Muscle layer of colon (tissue), 2 donors: Measurements from ENCODE around the gene KANSL1.

Experiments used
- H3K27ac ChIP-seq: one replicate; pipeline ENCODE4 v1.7.0; 2013; ENCODE audit warnings: low read depth, mild to moderate bottlenecking, low read length, moderate library complexity
- H3K27me3 ChIP-seq, 2 donors: one replicate each; pipeline ENCODE4 v1.7.0; 2013; ENCODE audit warnings: low read length in 2 of 2, mild to moderate bottlenecking in 2 of 2; ENCODE audit not compliant: insufficient read depth in 2 of 2, control insufficient read depth in 1 of 2
- H3K36me3 ChIP-seq: one replicate; pipeline ENCODE4 v1.7.0; 2013; ENCODE audit warnings: mild to moderate bottlenecking, low read length; ENCODE audit not compliant: insufficient read depth
- H3K4me1 ChIP-seq: one replicate; pipeline ENCODE4 v1.7.0; 2013; ENCODE audit warnings: mild to moderate bottlenecking, low read length; ENCODE audit not compliant: insufficient read depth
- H3K4me3 ChIP-seq, 2 donors: one replicate each; pipeline ENCODE4 v1.7.0; 2013; ENCODE audit warnings: low read length in 2 of 2, low read depth in 1 of 2, mild to moderate bottlenecking in 1 of 2, moderate library complexity in 1 of 2
- H3K9ac ChIP-seq: one replicate; pipeline ENCODE4 v1.7.0; 2013; ENCODE audit warnings: low read length
- H3K9me3 ChIP-seq: one replicate; pipeline ENCODE4 v1.7.0; 2013; ENCODE audit warnings: mild to moderate bottlenecking, low read length
- donor health status: abdominal sarcoma.
- donor health status: Adenocarcinoma of cecum.

The KANSL1 gene

DNA sequence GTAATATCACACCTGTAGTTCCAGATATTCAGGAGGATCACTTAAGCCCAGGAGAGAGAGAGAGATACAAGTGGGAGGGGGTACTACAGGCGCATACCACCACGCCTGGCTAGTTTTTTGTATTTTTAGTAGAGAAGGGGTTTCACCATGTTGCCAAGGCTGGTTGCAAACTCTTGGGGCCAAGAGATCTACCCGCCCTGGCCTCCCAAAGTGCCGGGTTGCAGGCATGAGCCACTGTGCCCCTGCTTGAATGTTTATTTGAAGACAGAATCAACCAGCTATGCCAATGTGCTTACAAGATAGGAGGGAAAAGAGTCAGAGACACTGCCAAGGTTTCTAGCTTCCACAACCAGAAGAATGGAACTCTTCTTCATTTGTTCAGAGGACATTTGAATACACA is 106.4 kb downstream of the KANSL1 start:
- no peaks in the 10 kb centered on the region for H3K36me3 ChIP-seq
- H3K4me1 ChIP-seq = peaks cover 42% of the 10 kb centered on the region
- no peaks in the 10 kb centered on the region for H3K27me3 ChIP-seq
- no peak overlapping the region for H3K27ac ChIP-seq
- no peak overlapping the region for H3K4me3 ChIP-seq
- H3K9me3 ChIP-seq = no peaks in the 10 kb centered on the region
- H3K9ac ChIP-seq = no peak overlapping the region

GRCh38 chr17:46085522-46085921 is 107.7 kb downstream of the KANSL1 start:
- H3K4me1 ChIP-seq = peaks cover 51% of the 10 kb centered on the region
- no peaks in the 10 kb centered on the region for H3K36me3 ChIP-seq
- H3K4me3 ChIP-seq = no peak overlapping the region
- no peaks in the 10 kb centered on the region for H3K9me3 ChIP-seq
- no peak overlapping the region for H3K9ac ChIP-seq
- H3K27me3 ChIP-seq = no peaks in the 10 kb centered on the region
- no peak overlapping the region for H3K27ac ChIP-seq

DNA sequence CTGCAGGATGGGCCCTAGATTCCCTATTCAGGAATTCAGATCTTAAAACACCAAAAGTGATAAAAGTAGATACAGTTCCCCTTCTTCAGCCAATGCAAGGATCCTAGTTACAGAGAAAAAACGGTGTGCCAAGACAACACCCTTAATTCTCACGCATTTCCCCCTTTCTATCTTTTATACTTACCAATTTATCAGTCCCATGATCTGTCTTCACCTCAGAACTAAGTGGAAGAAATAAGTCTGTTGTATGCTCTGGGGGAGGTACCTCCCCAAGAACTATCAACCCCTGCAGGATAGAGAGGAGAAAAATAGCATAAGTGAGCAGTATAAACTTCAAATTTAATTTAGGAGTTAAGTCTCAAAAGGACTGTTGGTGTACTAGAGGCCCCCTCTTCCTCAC is 111.0 kb downstream of the KANSL1 start:
- H3K9ac ChIP-seq = no peak overlapping the region

GRCh38 chr17:46081018-46081320 is 112.3 kb downstream of the KANSL1 start:
- Histone ChIP-seq H3K9me3 (no peaks in the 10 kb centered on the region), H3K36me3 (peaks cover 5% of the 10 kb centered on the region), H3K9ac (no peak overlapping the region), H3K4me1 (peaks cover 34% of the 10 kb centered on the region), H3K4me3 (no peak overlapping the region), H3K27ac (no peak overlapping the region), H3K27me3 (no peaks in the 10 kb centered on the region)

More for the DNA sequence above, 111.0 kb downstream of the KANSL1 start:
- Histone ChIP-seq H3K36me3 (peaks cover 5% of the 10 kb centered on the region), H3K27me3 (no peaks in the 10 kb centered on the region), H3K9me3 (no peaks in the 10 kb centered on the region), H3K4me3 (no peak overlapping the region), H3K4me1 (peaks cover 42% of the 10 kb centered on the region), H3K27ac (no peak overlapping the region)

- Histone ChIP-seq H3K4me3 (no peak overlapping the region), H3K4me1 (peaks cover 34% of the 10 kb centered on the region), H3K36me3 (peaks cover 5% of the 10 kb centered on the region), H3K9ac (no peak overlapping the region), H3K27ac (no peak overlapping the region), H3K27me3 (no peaks in the 10 kb centered on the region), H3K9me3 (no peaks in the 10 kb centered on the region)
Measured at GRCh38 chr17:46080118-46081017, 112.9 kb downstream of the KANSL1 start.

GRCh38 chr17:46078675-46079074 is 114.6 kb downstream of the KANSL1 start:
- no peak overlapping the region for H3K4me3 ChIP-seq
- H3K27me3 ChIP-seq = no peaks in the 10 kb centered on the region
- peaks cover 5% of the 10 kb centered on the region for H3K36me3 ChIP-seq
- peaks cover 32% of the 10 kb centered on the region for H3K4me1 ChIP-seq
- no peak overlapping the region for H3K9ac ChIP-seq
- no peak overlapping the region for H3K27ac ChIP-seq
- H3K9me3 ChIP-seq = no peaks in the 10 kb centered on the region

DNA sequence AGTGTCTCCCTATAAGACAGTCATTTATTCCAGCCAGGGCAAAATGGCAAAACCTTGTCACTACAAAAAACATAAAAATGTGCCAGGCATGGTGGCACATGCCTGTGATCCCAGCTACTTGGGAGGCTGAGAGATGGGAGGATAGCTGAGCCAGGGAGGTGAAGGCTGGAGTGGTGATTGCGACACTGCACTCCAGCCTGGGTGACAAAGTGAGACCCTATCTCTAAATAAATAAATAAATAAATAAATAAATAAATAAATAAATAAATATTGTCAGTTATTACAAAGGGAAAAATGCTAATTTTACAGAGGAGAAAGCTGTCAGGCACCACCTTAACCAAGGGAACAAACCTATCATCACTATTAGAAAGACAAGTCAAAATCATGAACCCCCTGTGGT is 118.7 kb downstream of the KANSL1 start:
- H3K4me3 ChIP-seq = no peak overlapping the region
- H3K9ac ChIP-seq = no peak overlapping the region
- H3K27ac ChIP-seq = no peak overlapping the region
- H3K4me1 ChIP-seq = peaks cover 29% of the 10 kb centered on the region
- H3K36me3 ChIP-seq = peaks cover 5% of the 10 kb centered on the region
- H3K9me3 ChIP-seq = no peaks in the 10 kb centered on the region
- no peaks in the 10 kb centered on the region for H3K27me3 ChIP-seq

DNA sequence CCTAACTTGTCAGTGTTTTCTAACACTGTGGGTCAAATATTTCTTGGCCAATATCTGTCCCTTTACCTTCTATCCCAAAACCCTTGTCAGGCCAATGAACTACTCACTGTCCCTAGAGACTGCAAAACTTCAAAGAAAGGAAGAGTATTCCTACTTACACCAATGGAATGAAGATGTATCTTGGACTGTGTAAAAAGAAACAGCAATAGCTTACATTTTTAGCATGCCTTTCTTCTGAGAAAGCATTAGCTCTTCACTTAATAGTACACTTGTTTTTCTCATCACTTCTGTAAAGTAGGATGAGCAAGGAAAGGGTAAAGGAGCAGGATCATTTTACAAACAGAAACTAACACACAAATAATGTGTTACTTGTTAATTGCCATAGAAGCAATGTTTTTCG is 120.2 kb downstream of the KANSL1 start:
- no peak overlapping the region for H3K27ac ChIP-seq

DNA sequence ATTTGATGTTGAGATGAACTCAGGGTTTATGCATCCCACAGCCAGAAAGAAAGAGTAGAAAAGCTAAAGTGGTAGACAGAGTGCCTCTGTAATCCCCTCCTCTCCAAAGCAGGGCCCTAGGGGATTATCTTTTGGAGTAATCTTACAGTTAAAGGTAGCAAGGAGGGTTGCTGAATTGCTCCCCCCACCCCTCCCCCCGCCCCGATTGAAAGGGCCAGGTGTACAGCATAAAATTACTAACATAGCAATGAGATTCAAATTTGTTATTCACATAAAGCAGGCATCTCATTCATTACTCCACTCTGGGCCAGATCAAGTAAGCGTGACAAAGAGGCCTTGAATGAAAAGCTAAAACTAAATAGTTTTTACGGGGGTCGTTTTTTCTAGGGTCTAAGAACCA is 121.4 kb downstream of the KANSL1 start:
- Histone ChIP-seq H3K36me3 (no peaks in the 10 kb centered on the region), H3K27me3 (no peaks in the 10 kb centered on the region), H3K27ac (no peak overlapping the region), H3K4me1 (peaks cover 32% of the 10 kb centered on the region), H3K4me3 (no peak overlapping the region), H3K9ac (no peak overlapping the region), H3K9me3 (no peaks in the 10 kb centered on the region)

More for the DNA sequence above, 120.2 kb downstream of the KANSL1 start:
- H3K36me3 ChIP-seq = no peaks in the 10 kb centered on the region
- H3K4me1 ChIP-seq = peaks cover 29% of the 10 kb centered on the region
- no peaks in the 10 kb centered on the region for H3K9me3 ChIP-seq
- no peak overlapping the region for H3K4me3 ChIP-seq
- H3K27me3 ChIP-seq = no peaks in the 10 kb centered on the region
- H3K9ac ChIP-seq = no peak overlapping the region

DNA sequence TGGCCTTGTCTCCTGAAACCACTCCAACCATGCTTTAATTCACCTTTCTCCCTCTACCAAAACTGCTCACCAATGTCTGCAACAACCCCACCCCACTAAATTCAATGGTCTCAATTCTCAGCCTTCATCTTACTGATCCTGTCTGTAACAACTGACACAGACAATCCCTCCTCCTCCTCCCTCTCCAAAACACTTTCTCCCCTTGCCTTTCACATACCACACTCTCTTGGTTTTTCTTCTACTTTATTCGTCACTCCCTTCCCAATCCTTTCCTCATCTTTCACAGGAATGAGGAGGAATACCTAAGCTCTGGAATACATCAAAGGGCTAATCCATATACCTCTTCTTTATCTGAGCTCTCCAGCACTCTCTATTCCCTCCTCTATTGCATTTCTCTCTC is 128.8 kb downstream of the KANSL1 start:
- no peaks in the 10 kb centered on the region for H3K27me3 ChIP-seq
- peaks cover 15% of the 10 kb centered on the region for H3K36me3 ChIP-seq
- no peak overlapping the region for H3K27ac ChIP-seq
- H3K4me1 ChIP-seq = peaks cover 31% of the 10 kb centered on the region
- no peaks in the 10 kb centered on the region for H3K9me3 ChIP-seq
- H3K4me3 ChIP-seq = no peak overlapping the region
- H3K9ac ChIP-seq = no peak overlapping the region

DNA sequence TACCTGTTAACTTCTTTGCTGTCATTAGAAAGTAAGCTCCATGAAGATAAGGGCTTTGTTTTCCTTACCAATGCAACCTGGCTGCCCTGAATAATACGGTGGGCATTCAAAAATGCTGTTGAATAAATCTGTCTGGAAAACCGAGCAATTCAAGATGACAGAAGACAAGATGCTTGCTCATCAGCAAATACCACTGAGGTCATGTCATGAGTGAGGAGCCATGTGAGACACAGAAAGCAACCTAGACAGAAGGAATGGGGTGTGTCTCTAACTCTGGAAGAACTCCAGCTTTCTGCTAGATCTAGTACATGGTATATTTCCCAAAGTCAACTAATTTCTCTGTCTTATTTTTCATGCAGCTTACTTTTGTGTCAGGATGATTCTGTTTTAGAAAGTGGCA is 130.0 kb downstream of the KANSL1 start:
- Histone ChIP-seq H3K9ac (no peak overlapping the region), H3K27me3 (no peaks in the 10 kb centered on the region), H3K4me3 (no peak overlapping the region), H3K4me1 (peaks cover 34% of the 10 kb centered on the region), H3K36me3 (peaks cover 15% of the 10 kb centered on the region), H3K9me3 (no peaks in the 10 kb centered on the region), H3K27ac (no peak overlapping the region)

DNA sequence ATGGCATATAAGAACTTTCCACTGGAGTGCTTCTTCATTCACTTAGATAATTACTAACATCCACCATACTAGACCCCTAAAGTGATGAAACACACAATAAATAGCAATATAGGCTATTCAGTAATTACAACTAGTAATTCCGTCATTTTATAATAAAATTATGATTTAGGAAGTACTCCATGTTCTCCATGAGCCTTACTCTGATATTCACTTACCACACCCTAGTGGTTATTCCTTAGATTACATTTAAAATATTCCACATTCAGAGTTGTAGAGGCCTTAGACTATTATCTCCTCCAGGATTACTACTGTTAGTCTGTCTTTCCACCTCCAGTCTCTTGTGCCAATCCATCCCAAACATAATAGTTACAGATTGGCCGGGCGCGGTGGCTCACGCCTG is 131.8 kb downstream of the KANSL1 start:
- Histone ChIP-seq H3K9ac (no peak overlapping the region), H3K4me3 (no peak overlapping the region), H3K36me3 (peaks cover 13% of the 10 kb centered on the region), H3K4me1 (peaks cover 29% of the 10 kb centered on the region), H3K9me3 (no peaks in the 10 kb centered on the region), H3K27ac (no peak overlapping the region), H3K27me3 (no peaks in the 10 kb centered on the region)
